ENCODE results near the gene DGKB.
"Not testable (repeated sequence)": the region's sequence is repeated elsewhere in the genome, so short reads cannot be mapped to it uniquely, and the experiment has no call there.

The DGKB gene

DNA sequence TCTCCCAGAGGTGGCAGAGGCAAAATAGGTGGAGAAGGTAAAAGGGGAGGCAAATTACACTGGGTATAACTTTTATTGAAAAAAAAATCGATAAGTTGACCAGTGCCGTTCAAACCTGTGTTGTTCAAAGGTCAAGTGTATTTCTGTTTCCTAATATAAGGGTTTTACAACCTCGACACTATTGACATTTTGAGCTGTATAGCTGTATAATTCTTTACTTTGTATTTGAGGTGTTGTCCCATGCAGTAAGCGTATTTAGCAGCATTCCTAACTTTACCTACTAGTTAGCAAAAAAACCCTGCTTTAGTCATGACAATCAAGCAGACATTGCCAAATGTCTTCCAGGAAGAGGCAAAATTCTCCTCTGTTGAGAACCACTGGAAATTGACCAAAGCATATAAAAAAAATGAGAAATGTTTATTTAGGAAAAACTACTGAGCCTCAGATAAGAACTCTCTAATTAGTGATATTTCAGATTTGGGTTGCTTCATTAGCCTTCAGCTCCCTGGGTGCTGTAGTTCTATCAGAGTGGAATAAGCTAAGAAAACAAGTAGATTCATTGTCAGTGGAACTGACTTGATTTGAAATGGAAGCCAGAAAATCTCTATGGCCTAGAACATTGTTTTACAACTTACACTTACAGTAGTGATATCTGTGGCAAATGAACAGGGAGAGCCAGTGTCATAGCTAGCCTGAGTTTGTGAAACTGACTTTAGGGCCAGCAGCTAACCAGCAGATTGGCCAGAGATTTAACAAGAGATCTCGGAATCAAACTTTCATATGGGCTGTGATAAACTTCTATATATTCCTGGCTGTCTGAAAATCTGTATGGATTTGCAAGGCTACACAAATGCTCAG, 331.6 kb downstream of the DGKB start:
- DNase-seq: no peak

DNA sequence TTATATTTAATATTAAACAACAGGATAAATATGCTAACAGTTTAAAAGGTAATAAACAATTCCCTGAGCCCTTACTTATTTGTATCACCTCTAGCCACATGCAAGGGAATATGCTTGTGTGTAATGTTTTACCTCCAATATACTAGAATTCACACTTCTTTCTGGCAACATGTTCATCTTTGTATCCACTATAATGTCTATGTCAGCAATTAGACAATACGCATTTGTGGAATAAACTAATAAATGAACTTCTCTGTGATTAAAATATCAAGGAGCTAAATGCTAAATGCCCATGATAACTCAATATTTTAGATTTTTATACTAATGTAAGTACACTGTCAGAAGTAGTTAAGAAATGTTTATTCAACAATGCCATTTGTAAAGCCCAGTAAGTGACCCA, 350.5 kb downstream of the DGKB start:
- no peak for DNase-seq

DNA sequence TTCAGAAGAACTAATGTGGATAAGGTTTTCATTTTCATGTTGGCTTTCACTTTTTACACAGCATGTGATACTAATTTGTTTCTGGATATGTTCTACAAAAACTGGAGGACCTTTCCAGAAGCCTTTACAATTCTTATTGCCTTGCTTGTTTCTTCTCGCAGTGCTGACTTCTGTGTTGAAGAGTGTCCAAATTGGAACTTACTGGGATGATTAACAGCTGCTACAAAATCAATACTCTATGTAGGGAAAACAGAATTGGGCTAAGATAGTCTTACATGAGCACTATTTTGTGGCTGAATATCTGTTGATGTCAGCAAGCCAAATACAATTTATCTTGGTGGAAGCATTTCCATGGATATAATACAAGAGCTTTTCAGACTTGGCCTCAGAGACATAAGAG, 351.2 kb downstream of the DGKB start:
- no peak for DNase-seq

DNA sequence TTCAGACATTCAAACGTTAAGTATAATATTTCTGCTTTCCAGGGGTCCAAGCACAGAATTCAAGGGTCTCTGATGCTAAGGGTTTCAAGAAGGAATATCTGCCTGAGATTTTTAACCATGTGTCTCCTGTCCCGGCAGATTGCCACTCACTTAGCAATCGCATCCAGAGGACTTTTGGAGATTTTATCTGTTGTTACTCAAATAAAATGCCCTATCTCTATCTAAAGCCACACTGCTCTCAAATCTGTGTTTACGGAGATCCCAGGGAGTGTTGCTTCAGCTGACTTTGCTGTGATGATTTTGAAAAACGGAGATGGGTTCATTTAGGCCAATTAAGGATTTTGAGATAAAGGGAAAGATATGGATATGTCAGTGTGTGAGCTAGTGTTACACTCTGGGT, 359.9 kb downstream of the DGKB start:
- no peak for DNase-seq

DNA sequence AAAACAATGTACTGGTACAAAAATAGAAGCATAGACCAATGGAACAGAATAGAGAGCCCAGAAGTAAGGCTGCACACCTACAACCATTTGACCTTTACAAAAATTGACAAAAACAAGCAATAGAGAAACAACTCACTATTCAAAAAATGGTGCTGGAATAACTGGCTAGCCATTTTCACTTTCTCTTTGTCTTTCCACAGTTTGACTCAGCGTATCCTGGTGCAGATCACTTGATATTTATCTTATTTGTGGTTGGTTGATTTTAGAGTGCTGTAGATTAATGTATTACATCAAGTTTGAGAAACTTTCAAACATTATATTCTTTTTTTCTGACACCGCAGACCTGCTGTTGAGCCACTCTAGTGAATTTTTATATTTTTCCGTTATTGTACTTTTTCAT, 381.4 kb downstream of the DGKB start:
- no peak for DNase-seq

DNA sequence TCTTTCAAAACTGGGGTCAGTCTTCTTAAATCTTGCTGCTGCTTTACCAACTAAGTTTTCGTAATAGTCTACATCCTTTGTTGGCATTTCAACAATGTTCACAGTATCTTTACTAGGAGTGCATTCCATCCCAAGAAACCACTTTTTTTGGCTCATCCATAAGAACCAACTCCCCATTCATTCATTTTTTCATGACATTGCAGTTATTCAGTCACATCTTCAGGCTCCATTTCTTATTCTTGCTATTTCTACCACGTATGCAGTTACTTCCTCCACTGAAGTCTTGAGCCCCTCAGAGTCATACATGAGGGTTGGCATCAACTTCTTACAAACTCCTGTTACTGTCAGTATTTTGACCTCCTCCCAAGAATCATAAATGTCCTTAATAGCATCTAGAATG, 392.3 kb downstream of the DGKB start:
- no peak for DNase-seq

DNA sequence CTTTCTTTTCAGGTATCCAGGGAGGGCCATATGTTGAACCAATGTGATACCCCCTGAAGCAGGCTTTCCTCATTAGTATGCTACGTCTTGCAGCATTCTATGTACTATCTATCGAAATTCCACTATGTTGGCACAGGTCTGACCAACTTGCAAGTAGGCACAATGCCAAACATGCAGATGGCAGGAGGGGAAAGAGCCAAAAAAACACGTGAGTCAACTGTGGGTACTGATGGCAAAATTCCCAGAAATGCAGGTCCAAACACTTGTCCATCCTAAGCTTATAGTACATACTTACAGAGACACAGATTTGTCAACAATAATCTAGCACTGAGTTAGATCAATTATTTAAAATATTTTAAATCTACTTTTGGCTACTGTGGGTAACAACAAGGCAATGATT, 394.9 kb downstream of the DGKB start:
- DNase-seq: no peak

DNA sequence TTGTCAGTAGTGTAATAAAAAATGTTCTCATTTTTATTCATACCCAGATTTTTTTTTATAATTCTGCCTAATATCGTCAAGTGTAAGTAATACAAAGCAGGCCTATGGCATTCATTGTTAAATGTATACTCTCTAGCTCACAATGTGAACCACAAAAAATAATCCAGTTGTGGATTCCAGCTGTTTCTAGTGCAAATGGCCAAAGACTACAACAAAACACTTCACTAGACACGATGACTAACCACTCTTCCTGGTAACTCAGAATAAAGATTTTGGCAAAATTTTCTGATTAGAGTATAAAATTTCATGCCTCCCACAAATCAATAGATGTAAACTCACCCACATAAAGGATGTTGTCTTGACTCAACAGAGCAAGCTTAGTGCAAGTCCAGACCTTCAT, 396.6 kb downstream of the DGKB start:
- DNase-seq: no peak

DNA sequence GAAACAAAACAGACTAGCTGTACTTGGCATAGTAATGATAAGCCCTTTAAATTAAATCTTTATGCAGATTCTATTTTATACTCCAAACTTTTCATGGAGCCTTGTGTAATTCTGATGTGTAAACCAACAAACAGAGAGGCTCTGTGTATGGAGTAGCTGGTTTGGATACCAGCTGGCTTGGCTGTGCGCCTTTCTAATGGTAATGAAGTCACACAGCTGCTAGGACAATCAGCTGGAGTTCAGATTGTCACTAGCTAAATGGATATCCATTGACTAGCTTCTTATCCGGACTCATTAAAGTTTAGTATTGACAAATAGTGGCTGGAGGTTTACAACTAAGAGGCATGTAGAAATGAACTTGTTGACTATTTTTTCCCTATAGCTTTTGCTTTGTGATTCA, 398.4 kb downstream of the DGKB start:
- DNase-seq: no peak

DNA sequence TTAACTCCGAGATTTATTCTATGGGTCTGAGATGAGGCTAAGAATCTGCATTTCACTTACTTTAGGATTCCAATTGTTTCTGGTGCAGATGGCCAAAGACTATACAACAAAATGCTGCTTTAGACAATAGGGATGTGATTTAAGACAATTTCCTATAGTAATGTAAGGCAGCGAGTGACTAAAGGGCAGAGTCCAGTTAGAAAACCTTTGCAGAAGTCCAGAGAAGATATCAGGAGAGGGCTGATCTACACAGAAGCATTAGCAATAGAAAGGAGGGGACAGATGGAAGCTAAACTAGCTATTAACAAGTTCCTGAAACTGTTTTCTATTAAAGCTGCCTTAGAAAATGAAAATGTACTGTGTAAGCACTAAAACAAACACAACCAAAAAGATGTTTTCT, 398.9 kb downstream of the DGKB start:
- no peak for DNase-seq

DNA sequence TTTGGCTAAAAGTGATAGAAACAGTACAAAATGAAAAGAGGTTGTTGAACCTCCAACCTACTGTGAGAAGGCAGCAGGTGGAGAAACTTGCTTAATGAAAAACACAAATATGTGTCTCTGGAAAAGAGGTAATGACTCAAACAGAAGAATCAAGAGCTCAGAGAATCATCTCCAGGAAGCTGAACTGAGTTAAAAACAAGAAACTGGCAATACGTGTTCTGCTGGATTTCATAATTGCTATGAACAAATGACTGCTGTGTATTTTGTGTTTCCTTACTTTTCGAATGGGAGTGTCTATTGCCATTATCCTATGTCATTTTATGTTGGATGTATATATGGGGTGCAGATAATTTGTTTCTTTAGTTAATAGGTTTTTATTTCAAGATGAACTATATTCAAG, 401.1 kb downstream of the DGKB start:
- no peak for DNase-seq

DNA sequence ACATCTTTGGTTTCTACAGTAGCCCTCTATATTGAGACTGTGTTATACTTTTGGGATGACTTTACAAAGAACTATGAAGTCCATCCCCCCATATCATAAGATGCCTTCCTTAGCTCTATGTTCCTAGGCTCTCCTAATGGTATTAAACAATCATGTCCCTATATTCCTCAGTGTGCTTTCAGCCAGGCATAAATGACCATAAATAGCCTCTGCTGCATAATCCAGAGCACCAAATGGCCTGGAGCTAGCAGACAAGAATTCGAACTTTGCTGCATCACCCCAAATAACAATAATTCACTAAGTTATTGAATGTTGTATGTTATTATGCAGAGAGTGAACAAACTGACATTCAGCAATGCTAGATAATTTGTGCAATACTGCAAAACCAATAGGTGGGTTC, 405.2 kb downstream of the DGKB start:
- DNase-seq: no peak

DNA sequence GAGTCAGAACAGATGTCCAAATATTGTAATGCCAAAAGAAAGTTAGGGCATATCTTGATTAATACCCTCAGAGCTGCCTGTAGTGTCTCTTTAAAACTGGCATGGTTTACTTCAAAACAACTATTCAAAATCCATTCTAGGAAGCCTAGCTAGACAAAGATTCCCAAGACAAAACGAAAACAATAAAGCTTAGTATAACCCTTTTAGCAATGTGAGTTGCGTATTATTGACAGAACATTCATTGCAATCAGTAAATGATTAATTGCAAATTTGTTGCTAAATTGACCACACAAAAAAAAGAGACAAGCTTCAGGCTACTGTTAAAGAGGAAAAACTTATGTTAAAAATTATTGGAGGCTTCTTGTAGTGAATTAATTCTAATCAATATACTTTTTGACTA, 406.9 kb downstream of the DGKB start:
- DNase-seq: no peak

DNA sequence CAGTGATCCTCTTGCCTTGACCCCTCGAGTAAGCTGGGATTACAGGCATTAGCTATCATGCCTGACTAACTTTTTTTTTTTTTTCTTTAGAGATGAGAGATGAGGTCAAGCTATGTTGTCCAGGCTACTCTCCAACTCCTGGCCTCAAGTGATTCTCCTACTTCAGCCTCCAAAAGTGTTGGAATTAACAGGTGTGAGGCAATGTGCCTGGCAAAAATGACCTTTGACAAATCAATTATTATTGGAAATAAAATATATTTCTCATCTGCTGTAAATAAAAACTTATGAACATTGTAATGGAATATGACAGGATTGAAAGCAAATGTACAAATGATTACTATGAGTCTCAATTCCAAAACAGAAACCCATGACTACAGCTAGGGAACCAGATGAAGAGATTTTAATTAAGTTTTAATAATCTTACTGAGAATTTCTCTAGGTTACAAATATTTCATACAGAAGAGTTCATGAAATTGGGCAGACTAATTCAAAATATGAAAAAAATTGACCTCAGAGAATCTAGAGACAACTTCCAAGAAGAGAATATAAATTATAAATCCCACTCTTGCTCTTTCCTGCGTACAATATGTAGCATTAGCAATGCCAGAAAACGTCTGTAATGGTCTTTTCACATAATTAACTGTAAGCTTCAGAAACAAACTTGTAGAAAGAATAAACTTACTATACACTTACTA, 414.7 kb downstream of the DGKB start:
- no peak for DNase-seq

DNA sequence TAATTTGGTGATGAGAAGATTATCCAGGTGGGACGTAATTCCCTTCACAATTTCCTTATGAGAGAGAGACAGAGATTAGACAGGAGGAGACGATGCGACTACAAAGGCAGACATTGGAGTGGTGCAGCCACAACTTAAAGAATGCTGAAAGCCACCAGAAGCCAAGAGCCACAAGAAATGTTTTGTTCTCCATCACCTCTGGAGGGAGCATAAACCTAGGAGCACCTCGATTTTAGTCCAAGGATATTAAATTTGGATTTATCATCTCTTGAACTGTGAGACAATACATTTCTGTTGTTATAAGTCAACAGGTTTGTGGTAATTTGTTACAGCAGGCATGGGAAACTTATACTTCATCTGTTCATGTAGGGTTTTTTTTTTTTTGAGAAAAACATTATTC, 418.9 kb downstream of the DGKB start:
- DNase-seq: no peak

DNA sequence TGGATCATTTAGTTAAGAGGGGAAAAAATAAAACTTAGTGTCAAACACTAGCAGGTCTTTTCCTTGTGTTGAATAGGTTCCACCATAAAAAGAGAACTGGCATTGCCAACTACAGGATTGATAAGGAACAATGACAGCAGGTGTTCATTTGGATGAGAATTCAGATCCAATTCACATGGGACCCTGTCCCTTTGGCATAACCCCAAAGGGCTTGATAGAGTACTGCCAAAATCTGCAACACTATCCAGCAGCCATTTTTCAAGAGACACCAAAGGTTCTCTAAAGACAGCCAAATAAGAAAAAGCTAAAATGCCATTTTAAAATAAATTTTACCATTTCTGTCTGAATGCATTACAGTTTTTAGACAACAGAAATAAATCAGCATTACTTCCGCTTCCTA, 422.3 kb downstream of the DGKB start:
- DNase-seq: no peak

DNA sequence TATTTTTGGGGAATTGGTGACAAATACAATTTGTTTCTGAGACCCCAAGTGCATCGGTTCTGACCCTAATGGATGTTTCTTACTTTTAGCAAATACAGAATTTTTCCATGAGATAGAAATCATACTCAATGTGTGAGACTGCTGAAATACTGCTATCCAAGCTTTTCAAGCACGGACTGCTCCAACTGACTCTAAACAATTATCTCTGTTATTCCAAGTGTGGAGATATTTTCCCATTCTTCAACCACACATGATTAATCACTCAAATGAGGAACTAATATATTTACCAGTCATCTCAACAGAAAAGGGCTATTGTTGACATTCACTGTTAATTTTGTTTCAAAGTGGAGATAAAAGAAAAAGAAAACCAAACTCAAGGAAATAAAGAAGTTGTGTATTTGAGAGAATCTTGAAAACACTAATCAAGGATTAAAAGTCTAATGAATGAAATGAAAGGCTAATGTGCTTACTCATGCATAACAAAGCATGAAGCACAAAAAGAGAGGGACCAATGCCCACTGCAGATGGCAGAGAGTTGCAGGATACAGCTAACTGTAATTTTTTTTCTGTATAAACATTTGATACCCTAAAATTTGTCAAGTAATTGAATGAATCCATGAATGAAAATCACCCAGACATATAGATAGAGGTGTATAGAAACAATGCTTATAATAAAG, 423.6 kb downstream of the DGKB start:
- no peak for DNase-seq

DNA sequence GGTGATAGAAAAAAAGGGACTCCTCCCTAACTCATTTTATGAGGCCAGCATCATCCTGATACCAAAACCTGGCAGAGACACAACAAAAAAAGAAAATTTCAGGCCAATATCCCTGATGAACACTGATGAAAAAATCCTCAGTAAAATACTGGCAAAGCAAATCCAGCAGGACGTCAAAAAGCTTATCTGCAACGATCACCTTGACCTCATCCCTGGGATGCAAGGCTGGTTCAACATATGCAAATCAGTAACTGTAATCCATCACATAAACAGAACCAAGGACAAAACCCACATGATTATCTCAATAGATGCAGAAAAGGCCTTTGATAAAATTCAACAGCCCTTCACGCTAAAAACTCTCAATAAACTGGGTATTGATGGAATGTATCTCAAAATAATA, 440.8 kb downstream of the DGKB start:
- not testable (repeated sequence) for DNase-seq

DNA sequence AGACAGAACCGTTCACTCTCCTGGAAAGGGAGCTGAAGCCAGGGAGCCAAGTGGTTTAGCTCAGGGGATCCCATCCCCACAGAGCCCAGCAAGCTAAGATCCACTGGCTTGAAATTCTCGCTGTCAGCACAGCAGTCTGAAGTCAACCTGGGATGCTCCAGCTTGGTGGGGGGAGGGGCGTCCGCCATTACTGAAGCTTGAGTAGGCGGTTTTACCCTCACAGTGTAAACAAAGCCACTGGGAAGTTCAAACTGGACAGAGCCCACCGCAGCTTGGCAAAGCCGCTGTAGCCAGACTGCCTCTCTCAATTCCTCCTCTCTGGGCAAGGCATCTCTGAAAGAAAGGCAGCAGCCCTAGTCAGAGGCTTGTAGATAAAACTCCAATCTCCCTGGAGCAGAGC, 443.7 kb downstream of the DGKB start:
- not testable (repeated sequence) for DNase-seq

DNA sequence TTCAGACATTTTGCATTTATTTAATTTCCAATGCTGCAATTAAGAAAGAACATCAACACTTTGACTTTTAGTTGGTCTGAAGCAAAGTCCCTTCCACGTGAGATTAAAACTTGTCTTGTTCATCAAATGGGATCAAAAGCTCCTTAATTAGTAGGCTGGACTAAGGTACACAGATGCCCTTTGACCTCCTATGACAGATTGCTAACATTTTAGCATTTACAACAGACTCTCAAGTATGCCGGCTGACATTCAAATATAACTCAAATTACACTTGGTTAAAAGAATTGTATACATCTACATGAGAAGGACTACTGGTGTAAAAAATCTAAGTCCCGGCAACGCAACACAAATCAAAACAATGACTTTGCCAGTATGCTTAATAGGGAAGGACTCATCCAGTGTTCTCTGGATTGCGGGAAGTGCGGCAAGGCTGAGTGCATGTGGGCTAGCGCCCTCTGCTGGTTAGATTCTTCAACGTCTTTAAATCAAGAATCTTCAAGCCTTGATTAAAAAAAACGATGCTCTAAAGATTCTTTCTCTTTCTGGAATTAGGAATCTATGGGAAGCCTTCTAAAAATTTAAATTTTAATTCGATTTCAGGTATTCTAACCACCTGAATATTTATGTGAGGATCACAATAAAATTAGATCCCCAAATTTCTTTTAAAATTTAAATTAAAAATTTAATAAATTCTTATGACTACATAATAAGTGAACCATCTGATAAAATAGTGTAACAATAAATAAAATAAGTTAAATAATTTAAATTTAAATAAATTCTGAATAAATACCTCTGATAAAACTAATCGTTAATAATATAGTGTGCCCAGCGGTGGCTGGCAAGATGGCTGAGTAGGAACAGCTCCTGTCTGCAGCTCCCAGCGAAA, 444.7 kb downstream of the DGKB start:
- peak in 1 of 2 donors; percentile 22 for DNase-seq

DNA sequence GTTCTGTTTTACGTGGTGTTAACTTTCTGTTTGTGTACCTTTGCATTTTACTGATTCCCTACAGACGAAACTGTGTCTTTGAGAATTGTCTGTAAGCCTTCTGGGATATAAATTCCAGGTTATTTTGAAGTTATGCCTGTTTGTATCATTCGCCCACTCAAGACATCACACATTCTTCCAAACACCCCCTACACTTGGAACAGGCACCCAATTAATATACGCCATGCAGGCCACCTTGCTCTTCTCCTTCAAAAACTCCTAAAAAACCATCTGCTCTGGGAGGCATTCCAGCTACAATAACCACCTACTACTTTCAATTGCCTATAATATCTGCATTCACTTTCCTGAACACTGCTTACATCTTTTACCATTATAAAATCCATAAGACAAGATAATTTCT, 453.3 kb downstream of the DGKB start:
- DNase-seq: no peak

DNA sequence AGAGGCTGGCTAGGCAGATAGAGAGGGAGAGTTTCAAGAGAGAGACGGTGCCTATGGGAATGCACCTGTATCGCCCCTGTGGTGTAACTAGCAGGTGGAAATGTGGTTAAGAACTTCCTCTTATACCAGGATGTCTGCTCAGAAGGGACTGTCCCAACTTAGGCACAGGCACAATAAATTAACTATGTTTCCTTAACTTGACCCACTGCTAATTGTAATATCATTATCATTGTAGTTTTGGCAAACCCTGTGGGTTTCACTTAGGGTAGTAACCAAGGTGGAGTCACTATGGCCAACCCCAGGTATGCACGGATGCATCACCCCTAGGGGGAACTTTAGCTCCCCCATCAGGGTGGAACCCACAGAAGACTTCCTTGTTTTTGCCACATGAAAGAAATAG, 455.7 kb downstream of the DGKB start:
- DNase-seq: no peak

DNA sequence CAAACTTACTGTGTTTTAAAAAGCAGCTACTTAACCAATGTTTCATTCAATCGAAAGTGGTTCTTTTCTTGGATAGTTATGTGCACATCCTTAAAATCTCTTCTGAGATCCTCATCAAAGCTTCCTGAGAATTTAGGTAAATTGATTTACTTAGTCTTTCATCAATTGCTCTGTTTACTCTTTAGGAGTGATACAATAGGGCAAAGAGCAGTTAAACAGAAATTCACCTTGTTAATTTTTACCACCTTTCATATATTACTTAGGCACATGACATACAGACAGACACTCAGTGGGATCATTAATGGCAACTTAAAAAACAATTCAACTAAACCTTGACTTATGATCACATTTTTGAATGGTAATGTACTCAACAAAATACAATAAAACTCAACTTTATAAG, 456.3 kb downstream of the DGKB start:
- no peak for DNase-seq
